Retinal pigment epithelial cell (primary cell): ENCODE data around the gene APLP2.
"Not testable (repeated sequence)": the region's sequence is repeated elsewhere in the genome, so short reads cannot be mapped to it uniquely, and the experiment has no call there.

Experiments used
- DNase-seq: peaks from one replicate; pipeline ENCODE4 v3.0.0-alpha.2; 2010; ENCODE audit warnings: low read depth
- H3K4me3 ChIP-seq: 2 replicates; pipeline ENCODE4 v1.5.1; 2011; ENCODE audit warnings: mild to moderate bottlenecking, low read length, control low read depth, moderate library complexity
- TF ChIP-seq, protein P1 (sequence below): conservative IDR thresholded peaks from 2 replicates; pipeline ENCODE4 v1.5.1; 2011; ENCODE audit warnings: low read depth, low read length, control low read depth, inconsistent platforms

Gene APLP2

DNA sequence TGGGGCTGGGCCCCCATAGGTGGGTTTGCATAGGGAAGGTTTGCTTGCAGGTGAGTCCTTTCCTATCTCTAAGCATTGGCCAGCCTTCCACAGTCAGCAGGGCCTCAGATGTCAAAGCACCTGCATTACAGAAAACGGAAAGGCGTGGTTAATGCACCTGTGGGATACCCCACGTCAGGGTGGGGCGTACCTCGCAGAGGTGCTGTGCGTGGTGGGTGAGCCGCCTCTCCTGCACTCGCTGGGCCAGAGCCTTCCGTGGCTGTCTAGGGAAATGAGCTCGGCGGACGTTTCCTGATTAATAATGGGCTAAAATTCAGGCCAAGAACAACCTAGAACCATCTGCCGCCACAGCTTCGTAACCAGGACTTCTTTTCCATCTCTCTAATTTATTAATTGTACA, 122.2 kb downstream of the APLP2 start:
- TF ChIP-seq, protein P1, sequence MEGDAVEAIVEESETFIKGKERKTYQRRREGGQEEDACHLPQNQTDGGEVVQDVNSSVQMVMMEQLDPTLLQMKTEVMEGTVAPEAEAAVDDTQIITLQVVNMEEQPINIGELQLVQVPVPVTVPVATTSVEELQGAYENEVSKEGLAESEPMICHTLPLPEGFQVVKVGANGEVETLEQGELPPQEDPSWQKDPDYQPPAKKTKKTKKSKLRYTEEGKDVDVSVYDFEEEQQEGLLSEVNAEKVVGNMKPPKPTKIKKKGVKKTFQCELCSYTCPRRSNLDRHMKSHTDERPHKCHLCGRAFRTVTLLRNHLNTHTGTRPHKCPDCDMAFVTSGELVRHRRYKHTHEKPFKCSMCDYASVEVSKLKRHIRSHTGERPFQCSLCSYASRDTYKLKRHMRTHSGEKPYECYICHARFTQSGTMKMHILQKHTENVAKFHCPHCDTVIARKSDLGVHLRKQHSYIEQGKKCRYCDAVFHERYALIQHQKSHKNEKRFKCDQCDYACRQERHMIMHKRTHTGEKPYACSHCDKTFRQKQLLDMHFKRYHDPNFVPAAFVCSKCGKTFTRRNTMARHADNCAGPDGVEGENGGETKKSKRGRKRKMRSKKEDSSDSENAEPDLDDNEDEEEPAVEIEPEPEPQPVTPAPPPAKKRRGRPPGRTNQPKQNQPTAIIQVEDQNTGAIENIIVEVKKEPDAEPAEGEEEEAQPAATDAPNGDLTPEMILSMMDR: no peak
- no peak overlapping the region for H3K4me3 ChIP-seq
- DNase-seq: no peak

DNA sequence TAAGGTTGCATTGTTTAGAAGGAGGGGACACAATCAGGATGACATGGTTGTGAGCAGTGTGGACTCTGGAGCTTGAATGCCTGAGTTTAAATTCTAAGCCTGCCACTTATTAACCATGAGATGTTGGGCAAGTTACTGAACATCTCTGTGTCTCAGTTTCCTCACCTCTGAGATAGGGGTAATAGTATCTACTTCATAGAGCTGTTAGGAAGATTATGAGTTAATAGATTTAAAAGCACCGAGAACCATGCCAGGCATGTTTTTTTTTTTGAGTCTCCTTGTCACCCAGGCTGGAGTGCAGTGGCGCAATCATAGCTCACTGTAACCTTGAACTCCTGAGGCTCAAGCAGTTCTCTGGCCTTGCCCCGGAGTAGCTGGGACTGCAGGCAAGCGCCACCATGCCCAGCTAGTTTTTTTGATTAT, 123.2 kb downstream of the APLP2 start:
- TF ChIP-seq, protein P1: no peak
- DNase-seq: no peak
- no peak overlapping the region for H3K4me3 ChIP-seq

- not testable (repeated sequence) for H3K4me3 ChIP-seq, DNase-seq
These were observed 123.9 kb downstream of the APLP2 start for GRCh38 chr11:130193551-130193950.
